Amniotic epithelial cell (primary cell): ENCODE data around the gene DBI.
"Not testable (repeated sequence)": the region's sequence is repeated elsewhere in the genome, so short reads cannot be mapped to it uniquely, and the experiment has no call there.

Experiments used
- DNase-seq: peaks from one replicate; pipeline ENCODE4 v3.0.0-alpha.2; 2010; ENCODE audit warnings: low read depth

Gene DBI

DNA sequence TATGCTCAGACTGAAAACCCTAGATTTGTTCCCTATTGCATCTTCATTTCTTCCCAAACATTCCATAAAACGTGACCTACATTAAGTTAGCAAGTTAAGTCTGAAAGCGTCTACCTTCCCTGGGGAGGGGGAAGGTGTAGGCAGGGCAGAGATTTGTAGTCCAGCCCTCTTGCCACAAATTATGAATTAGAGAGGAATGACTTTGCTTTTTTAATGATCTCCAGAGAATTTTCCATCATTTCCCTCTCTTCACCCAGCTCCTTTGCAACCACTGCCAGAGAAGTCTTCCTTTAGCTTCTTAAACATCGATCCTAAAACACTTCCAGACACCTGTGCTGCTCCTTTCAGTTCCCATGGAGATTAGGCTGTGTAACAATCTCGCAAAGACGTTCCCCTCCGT, 1.3 kb upstream of the DBI start:
- no peak for DNase-seq

GRCh38 chr2:119366161-119366648, 572 bp upstream of the DBI start:
- DNase-seq, result peak; percentile 33

- no peak for DNase-seq
These were observed 809 bp downstream of the DBI start for GRCh38 chr2:119367472-119368099.

DNA sequence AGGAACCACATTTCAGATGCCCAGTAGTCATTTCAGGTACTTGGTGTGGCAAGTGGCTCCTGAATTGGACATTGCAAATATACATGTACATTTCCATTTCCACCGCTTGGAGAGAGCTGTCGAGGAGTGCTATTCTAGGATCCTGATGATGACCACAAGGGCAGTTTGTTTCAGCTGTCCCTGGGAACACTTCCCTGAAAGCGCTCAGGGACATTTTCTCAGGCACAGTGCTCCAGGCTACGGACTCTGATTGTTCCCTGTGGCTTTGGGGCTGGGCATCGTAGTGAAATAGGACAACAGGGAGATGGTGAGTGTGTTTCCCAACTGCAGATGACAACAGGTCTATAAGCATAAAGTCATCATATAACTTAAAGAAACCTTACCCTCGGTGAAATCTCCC, 3.1 kb downstream of the DBI start:
- no peak for DNase-seq

GRCh38 chr2:119371111-119371510, 4.3 kb downstream of the DBI start:
- no peak for DNase-seq

DNA sequence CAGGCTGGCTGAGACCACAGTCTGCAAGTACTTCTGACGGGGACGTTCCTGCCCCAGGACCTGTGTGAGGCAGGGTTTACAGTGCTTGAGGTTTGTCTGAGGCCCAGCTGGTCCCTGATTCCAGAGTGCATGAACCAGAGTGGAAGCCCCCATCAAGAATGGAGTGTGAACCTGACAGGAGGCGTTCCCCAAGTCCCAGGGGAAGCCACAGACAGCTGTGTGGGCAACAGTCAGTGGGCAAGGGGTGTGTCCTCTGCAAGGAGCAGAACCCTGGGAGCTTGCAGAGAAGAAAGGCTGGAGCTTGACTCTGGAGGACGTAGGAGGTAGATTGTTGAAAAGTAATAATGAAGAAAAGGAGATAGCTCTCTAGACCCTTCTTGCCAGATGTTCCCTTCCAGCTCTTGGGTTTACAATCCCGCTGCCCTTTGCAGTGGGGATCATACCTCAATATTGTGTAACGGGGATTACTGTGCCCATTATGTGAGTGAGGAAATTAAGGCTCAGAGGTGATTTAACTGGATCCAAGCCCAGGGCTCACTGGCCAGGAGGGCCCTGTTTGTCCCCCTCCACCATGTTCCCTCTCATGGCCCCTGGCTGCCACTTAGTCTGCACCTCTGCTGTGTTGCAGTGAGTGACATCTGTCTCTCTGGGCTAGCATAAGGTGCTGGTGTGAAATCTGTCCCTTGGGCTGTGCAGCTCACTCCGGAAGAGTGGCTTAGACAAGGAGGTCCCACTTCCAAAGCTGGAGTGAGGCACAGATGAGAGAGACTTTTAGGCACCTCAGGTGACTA, 6.2 kb downstream of the DBI start:
- DNase-seq, result no peak

DNA sequence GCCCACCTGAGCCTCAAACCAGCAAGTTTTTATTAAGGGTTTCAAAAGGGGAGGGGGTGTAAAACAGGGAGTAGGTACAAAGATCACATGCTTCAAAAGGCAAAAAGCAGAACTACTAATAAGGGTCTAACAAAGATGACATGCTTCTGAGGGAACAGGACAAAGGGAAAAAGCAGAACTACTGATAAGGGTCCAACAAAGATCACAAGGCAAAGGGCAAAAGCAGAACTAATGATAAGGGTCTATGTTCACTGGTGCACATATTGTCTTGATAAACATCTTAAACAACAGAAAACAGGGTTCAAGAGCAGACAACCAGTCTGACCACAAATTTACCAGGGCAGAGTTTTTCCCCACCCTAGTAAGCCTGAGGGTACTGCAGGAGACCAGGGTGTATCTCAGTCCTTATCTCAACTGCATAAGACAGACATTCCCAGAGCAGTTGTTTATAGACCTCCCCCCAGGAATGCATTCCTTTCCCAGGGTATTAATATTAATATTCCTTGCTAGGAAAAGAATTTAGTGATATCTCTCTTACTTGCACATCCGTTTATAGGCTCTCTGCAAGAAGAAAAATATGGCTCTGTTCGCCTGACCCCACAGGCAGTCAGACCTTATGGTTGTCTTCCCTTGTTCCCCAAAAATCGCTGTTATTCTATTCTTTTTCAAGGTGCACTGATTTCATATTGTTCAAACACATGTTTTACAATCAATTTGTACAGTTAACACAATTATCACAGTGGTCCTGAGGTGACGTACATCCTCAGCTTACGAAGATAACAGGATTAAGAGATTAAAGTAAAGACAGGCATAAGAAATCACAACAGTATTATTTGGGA, 7.3 kb downstream of the DBI start:
- DNase-seq, result not testable (repeated sequence)

- not testable (repeated sequence) for DNase-seq
These were observed 9.6 kb downstream of the DBI start for GRCh38 chr2:119376406-119376805.

DNA sequence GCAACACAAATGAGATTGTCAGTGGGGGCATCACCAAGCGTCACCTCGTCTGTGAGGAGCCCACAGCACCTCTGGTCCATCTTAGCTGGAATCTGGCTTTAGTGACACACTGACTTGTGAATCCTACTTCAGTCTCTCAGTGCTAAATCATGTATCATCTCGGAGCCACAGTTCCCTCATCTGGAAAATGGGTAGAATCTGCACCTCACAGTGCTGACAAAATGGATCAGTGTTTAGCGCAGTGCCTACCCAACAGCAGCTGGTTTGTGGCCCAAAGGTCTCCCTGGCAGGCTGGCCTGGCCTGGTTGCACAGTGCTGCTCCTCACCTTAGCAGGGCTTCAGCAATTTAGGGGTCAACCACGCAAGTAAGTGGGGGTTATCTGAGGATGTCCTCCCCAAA, 10.0 kb downstream of the DBI start:
- DNase-seq, result no peak

DNA sequence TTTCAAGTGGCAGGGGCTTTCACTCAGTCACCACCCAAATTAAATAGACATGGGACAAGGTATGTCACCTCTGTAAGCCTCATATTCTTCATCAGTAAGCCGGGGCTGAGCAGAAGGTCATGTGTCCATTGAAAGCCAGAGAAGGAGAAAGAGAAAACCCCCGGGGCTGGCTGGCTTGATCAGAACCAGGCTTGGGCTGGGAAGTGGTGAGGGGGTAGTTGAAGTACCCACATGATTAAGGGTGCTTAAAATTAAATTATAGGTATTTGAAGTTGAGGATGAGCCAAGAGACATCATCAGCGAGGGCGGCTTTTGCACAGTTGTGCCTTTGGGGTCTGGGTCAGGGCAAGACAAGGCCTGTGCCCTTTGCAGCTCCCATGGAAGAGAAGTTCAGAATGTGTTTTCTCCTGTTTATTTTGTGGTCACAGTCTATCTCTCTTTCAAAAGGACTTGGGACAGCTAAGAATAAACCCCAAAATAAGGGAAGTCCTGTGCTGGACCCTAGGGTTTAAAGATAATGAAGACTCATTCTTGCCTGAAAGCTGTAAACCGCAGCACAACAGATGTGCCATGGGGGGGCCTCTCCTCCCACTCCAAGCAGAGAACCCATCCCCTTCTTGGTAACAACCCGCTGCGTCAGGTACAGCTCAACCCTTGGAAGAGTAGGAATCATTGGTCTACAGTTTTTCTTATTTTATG, 10.7 kb downstream of the DBI start:
- DNase-seq, result no peak

GRCh38 chr2:119377993-119378345, 11.2 kb downstream of the DBI start:
- DNase-seq, result no peak

- no peak for DNase-seq
These were observed 11.8 kb downstream of the DBI start for GRCh38 chr2:119378566-119378965.

GRCh38 chr2:119383410-119384140, 16.8 kb downstream of the DBI start:
- DNase-seq, result no peak

DNA sequence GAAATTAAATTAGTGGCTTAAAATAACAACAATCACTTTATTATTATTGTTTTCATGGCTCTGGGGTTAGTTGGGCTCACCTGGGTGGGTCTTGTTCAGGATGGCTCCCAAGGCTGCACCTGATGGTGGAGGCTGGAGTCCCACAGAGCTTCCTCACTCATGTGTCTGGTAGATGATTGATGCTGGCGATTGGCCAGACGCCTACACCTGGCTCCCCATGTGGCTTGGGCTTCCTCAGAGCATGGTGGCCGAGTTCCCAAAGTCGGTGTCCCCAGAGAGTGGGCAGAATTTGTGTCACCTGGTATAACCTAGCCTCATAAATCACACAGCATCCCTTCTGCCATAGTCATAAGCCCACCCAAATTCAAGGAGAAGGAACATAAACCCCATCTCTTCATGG, 18.2 kb downstream of the DBI start:
- no peak for DNase-seq

- DNase-seq, result no peak
These were observed 18.7 kb downstream of the DBI start for GRCh38 chr2:119385466-119385865.

- peak; percentile 40 for DNase-seq
These were observed 20.8 kb downstream of the DBI start for GRCh38 chr2:119387381-119388129.

GRCh38 chr2:119389615-119390306, 23.0 kb downstream of the DBI start:
- peak; percentile 26 for DNase-seq

- no peak for DNase-seq
These were observed 27.4 kb downstream of the DBI start for GRCh38 chr2:119393971-119394748.

GRCh38 chr2:119397196-119397595, 30.4 kb downstream of the DBI start:
- DNase-seq, result no peak
